HG03025 (cell line): Measurements from ENCODE around the gene KCNJ10.
"Not testable (repeated sequence)": the region's sequence is repeated elsewhere in the genome, so short reads cannot be mapped to it uniquely, and the experiment has no call there.

Source experiments
- ATAC-seq: cut with Tn5 transposase; IDR thresholded peaks from one replicate; pipeline ENCODE4 v1.9.1; 2021; ENCODE audit warnings: mild to moderate bottlenecking, moderate library complexity; ENCODE audit not compliant: unreplicated experiment, low FRiP score

KCNJ10 gene

DNA sequence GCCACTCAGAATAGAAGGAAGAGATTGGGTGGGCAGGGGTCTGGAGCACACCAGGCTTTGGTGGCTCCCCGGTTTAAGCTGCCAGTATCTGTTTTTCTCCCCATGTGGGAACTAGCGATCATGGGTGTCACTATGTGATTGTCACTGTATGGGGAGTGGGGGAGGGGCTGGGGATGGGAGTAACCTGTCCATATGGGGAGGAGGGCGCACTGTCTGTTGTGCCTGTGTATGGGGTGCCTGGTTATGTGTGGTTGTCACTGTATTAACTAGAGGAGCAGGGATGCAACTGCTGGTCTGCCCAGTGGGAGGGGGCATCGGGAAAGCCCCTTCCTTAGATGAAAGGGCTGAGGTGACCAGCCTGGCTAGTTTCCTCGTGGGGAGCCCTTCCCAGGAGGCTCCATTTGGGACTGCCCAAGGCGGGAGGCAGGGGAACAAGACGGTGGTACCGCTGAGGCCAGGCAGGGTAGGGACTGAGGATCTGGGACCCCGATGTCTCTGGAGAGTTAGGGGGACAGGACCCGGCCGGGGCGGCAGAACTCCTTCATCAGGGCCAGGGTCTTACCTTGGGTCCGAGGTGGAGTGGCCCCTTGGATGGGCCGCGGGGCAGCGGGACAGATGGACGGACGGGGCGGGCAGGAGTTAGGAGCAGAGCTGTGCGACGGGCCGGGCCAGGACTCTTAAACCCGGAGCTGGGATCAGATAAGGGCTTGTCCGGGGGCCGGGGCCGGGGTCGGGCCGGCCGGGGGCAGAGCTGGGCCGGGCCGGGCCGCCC lies at the start of gene KCNJ10:
KCNJ10 (minus strand) TSS at position 701 of the 772 bp plus-strand sequence. CDS start 27,628 bp downstream, outside the sequence.
- ATAC-seq = no peak

DNA sequence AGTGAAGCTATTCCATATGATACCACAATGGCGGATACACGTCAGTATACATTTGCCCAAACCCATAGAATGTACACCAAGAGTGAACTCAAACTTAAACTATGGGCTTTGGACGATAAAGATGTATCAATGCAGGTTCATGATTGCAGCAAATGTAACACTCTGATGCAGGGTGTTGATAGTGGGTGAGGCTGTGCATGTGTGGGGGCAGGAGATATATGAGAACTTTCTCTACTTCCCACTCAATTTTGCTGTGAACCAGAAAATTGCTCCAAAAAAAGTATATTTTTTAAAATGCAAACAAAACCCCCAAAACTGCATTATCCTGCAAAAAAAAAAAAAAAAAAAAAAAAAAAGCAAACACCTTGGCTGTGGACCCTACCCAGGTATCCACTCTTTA lies 49.0 kb upstream of the KCNJ10 start:
- ATAC-seq = no peak

DNA sequence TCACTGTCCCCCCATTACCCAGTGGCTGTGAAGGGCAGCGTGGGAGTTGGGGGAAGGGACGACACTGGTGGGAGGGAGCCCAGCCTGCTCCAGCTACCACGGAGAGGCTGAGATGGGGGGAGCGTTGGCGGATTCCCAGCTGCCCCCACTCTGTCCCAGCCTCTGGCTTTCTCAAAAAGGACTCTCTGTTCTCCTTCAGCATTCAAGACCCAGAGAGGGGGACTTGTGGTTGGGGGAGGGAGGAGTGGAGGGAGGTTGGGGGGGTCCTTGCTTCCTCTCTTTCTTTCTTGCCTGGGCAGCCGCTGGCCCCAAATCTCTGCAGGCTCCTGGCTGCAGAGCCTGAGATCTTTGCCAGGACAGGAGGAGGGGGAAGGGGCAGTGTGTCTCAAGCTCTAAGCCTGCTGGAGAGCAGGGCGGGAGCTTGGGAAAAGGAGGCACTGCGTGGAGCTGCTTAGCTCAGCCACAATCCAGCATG lies 47.8 kb upstream of the KCNJ10 start:
- no peak for ATAC-seq

DNA sequence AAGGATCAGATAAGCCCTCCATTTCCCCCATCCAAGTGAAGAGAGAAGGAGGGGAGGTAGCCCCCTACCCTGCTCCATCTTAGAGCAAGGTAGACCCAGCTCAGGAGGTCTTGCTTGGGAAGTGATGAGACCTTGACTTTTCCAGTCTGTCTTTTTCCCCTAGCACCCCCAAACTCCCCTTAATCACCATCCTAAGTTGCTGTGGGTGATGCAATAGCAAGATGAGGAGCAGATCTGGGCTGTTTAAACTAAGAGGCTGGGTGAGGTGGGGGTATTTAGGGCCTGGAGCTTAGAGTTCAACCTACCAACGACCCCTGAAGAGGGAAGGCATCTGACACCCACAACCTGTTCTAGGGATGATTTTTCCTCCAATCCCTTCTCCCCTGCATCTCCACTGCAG lies 47.3 kb upstream of the KCNJ10 start:
- no peak for ATAC-seq

DNA sequence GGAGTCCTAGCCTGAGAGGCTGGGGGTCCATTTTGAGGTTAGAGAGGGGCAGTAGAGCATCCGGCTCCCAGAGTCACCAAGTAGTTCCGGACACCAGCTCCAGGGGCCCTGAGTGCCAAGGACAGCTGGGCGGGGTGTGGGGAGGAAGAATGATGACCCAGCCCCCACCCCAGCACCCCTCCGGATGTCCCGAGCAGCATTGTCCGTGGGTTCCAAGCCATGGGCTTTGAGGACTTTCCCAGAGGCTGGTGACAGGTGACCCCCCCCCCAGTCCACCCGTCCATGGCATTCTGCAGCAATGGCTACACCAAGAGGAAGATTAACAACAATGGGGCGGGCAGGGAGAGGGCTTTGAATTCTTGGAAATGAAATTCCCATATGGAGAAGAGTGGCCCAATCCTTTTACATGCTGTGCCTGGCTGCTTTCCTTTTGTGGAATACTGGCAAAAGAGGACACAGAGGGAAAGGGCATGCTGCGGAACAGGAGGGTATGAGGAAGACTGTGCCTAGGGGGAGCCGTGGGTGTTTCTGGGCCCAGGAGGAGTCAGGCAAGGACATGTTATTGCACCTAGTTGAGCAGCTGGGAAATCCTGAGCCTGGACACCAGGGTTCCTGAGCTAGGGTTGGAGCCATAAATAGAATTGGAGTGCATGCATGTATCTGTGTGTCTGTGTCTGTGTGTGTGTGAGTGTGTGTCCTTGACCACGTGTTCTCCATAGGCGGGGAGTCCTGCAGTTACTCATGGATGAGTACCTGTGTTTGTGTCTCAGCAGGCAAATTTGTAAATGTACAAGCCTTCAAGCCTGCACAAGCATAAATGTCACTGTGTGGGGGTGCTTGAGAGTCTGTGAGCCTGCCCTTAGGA lies 46.6 kb upstream of the KCNJ10 start:
- ATAC-seq = no peak

DNA sequence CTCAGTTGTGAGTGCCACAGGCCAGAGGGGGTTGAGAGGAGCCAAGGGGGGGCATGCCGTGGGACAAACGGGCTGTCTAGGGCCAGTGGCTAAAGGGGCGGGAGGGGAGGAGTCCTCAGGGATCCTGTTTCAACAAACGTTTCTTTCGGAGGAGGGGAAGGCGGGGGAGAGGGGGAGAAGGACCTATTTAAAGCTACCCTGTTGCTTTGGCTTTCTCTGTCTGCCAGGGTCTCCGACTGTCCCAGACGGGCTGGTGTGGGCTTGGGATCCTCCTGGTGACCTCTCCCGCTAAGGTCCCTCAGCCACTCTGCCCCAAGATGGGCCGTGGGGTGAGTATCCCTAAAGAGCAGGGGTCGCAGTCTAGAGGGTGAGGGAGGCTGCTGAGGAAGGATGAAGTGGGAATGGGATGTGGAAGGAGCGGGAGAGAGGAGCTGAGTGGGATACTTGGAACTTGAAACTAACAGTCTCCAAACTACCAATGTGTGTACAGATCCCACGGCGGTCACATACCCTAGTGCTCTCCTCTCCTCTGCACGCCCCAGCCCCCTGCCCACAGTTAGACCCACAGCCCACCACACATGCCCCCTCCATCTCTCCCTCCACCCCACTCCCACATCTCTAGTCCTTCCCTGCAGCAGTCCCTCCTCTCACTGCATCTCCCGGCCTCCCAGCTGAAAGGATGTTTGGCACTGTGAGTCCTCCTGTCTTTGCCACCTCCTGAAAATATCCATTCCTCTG lies 45.8 kb upstream of the KCNJ10 start, which contains the start of gene ATP1A2:
ATP1A2 (plus strand) TSS at position 215 of the 738 bp plus-strand sequence; CDS start at position 318, 103 bp downstream.
- no peak for ATAC-seq

DNA sequence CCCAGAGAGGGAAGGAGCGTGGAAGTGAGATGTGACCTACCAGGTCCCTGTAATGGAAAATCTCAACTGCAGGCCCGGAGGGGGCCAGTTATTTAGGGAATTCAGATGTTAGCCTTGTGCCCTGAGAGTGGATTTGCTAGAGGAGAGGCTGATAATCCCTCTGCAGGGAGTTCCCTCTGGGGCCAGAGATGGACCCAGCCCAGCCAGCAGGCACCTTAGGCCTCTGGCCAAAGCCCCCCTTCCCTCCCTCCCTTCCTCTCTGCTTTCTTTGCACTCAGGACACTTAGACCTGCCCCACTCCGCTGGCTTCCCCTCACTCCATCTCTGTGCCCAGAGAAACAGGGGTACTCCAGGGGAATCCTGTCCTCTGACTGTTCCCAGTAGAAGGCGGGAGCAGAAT lies 44.1 kb upstream of the KCNJ10 start:
- no peak for ATAC-seq

DNA sequence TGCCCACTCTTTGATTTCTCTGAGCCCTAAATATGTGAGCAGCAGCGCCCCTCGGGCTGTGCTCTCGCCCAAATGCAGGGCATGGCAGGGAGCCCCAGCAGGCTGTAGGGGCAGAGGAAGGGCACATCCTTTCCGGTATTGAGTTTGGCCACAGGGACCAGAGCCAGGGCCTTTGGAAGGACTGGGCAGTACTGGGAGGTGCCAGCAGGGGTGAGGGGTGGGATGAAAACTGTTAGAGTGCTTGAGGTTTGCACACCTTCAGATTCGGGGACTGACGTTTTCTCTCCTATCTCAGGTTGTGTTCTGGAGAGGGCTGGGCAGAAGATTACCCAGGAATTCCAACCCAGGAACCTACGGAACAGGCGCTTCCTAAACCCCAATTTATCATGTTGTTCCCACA lies 43.4 kb upstream of the KCNJ10 start:
- no peak for ATAC-seq

DNA sequence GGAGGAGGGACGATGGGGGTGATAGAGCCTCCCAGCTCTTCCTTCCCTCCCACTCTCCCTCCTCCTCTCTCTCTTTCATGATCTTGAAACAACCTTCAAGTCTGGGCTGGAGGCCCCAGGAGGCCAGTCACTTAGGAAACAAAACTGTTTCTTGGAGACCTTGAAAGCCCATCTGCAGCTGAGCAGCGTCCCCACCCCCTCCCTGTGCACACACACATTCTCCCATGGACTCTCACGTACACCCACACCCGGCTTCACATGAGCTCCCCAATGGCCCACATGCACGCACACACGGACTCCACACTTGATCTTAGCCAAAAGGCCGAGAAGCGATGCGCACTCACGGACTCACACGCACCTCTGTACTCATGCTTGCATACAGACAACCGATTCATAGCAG lies 42.4 kb upstream of the KCNJ10 start:
- no peak for ATAC-seq

DNA sequence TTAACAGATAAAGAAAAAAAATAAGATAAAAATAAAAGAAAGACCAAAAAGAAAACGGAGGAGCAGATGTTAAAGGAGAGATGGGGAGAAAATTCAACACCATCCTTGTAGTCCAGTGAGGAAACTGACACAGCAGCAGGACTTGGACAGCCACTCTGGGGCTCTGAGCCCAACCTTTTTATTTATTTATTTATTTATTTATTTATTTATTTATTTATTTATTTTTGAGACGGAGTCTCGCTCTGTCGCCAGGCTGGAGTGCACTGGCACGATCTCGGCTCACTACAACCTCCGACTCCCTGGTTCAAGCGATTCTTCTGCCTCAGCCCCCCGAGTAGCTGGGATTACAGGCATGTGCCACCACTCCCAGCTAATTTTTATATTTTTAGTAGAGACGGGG lies 41.5 kb upstream of the KCNJ10 start:
- not testable (repeated sequence) for ATAC-seq

DNA sequence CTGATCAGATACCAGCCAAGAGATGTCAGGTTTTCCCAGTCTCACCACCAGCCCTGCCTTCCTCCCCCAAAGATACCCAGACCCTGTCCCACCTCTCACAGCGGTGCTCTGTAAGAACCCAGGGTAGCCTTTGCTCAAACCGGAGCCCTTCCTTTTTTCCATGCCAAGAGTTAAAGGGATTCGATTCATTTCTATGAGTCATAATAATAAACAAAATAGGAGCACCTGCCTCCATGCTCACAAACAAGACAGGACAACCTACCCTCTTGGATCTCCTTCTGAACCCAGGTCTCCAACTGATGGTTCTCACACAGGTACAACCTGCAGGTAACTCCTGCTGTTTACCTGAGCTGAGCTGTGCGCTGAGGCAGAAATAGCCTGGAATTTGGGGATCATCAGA lies 39.7 kb upstream of the KCNJ10 start:
- no peak for ATAC-seq

DNA sequence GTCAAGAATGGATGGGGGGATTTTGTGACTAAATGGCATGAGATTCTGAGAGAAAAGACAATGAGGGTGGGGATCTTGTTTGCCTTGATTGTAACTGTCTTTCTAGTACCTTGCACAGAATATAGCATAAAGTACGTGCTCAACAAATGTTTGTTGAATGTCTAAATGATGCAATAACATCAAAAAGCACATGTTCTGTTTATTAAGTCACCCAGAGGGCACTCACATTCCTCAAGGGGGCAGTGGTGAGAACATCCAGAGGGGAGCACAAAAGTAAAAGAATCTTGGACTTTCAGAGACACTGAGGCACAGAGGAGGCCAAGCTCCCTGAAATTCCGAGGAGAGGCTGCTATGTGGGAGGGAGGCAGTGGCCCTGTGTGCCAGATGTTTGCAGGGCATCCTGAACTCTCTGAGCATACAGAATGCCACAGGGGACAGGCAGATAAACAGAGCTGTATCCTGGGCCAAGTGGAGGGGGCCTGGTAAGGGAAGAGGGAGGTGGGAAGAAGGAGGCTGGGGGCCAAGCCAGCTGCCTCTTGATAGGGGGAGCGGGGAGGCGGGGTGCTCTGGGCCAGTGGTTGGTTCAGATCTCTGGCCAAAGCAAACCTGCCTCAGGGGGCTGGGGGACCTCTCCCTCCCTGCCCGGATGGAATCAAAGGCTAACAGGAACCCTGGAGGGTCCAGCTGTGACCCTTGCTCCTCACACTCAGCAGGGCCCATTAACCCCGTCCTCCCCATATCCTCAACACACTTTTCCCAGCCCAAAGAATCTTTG lies 39.1 kb upstream of the KCNJ10 start:
- no peak for ATAC-seq

DNA sequence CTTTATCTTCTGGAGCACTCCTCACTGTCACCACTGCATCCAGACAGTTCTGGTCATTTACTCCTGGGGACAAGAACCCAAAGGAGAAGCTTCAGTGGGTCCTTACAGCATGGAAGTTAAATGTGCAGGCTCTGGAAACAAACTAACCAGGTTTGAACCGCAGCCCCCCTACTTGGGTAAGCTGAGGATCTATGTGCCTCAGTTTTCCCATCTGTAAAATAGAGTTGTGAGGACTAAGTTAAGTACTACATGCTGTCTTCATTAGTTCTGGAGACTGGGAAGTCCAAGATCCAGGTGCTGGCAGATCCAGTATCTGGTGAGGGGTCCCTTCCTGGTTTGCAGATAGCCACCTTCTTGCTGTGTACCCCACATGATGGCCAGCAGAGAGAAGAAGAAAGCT lies 37.6 kb upstream of the KCNJ10 start:
- ATAC-seq = no peak

DNA sequence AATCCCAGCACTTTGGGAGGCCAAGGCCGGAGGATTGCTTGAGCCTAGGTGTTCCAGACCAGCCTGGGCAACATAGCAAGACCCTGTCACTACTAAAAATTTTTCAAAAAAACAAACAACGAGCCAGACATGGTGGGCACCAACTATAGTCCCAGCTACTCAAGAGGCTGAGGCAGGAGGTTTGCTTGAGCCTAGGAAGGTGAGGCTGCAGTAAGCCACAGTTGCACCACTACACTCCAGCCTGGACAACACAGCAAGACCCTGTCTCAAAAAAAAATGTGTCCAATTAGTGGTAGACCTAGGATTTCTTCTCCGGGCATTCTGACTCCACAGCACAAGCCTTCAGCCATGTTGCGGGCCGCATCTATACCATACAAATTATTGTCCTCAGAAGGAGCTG lies 35.2 kb upstream of the KCNJ10 start:
- ATAC-seq = no peak

DNA sequence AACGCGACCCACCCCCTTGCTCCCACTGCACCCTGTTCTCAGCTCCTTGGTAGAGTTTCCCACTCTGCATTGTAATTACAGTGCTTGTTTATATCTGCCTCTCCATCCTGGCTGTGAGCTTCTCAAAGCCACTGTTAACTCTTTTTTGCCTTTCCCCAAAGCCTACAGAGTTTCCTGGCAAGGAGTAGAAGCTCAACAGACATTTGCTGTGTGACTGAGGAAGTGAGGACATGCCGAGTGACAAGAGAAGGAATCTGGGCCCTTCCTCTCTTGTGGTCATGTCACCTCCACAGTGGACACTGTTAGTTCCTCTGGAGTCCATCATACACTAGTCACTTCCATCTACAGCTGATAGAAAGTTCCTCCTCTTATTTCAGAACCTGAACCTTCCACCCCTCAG lies 34.5 kb upstream of the KCNJ10 start:
- ATAC-seq = no peak

DNA sequence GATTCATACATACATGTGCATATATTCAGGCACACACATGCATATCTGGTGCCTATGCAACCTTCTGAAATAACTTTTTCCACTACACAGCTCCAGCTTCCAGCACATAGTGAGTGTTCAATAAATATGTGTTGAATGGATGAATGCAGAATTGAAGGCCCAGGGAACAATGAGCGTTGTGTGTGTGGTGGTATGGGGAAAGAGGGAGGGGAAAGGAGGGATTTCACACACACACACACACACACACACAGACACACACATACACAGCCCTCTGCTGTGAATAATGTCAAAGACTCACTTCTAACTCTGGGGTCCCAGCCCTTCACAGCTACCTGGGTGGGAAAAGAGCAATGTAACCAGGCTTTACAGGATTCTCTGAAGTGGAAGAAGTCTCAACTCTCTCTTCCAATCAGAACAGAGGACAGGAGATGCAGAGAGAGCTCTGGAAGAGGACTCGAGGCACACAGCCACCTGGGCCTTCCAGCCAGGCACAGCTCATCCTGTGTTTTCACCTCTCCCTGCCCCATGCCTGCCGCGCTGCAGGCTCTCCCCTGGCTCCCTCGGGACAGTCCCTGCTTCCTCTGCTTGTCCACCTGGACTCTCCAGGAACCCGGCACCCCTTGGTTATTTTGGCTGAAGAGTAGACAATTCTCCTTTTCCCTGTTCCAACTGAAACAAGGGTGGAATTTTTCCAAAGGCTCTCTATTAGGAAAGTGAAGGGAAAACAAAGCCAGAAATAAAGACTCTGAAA lies 33.9 kb upstream of the KCNJ10 start:
- no peak for ATAC-seq

DNA sequence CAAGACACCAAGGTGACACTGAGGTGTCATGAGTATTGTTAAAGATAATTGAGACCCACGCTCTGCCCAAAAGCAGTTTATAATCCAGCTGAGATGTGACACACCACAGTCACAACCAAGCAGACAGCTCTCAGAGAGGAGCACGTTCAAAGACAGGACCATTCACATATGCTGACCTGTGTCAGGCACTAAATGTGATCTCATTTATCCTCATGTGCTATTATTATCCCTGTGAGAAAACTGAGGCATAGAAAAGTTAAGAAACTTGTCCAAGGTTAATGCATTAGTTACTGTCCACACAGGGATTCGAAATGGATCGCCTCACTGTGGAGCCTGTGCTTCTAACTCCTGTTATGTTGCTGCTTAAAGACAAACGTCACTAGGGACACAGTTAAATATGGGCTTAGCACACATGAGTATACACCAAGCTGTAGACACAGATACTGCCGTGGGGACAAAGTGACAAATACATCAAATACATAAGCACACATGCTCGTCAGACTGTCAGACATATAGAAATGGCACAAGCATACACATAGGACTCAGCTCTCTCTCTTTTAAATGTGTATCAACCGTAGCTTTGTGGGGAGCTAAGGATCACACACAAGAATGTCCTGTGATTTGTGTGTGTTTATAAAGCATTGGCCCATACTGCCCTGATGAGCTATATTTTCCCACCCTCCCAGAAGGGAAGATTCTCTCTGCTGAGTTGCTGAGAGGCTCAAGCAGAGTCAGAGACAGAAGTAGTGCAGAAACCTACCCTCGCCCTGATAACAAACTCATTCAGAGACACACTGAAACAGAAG lies 32.0 kb upstream of the KCNJ10 start:
- ATAC-seq = no peak

DNA sequence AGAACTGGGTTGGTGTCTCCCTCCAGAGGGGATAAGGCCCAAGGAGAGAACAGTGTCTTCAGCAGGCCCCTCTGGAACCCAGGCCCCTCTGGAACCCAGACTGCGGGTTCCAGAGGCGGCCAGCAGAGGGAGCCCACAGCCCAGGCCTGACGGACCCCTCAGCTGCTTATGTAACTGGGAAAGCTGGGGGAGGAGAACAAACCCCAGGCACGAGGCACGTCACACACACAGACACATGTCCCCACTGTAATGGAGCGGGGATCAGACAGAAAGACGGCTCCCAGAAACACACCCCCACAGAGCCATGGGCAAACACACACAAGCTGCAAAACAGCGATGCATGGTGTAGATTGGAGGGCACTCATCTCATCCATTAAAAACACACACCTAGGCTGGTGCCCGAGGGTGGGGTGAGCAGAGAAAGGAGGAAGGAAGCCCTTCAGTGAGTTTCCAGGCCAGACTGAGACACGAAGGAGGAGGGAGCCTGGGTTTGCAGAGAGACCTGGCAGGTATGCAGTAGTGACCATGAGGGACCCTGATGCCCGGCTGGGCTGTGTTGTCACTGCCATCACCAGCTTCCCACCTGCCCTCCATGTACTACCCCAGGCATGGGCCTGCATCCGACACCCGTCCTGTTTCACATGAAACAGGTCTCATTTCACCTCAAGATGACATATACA lies 31.2 kb upstream of the KCNJ10 start:
- no peak for ATAC-seq
